HL-60 (cell line): Measurements from ENCODE around the gene IFI27L1.

ENCODE experiments used
- POLR2AphosphoS5 ChIP-seq: IDR thresholded peaks from 2 replicates; pipeline ENCODE4 v1.6.1; 2012; ENCODE audit warnings: low read depth
- TF ChIP-seq, protein P1 (sequence below): IDR thresholded peaks from one replicate; pipeline ENCODE4 v1.5.1; 2011; ENCODE audit warnings: low read length, control low read depth, inconsistent platforms; ENCODE audit not compliant: insufficient read depth

DNA sequence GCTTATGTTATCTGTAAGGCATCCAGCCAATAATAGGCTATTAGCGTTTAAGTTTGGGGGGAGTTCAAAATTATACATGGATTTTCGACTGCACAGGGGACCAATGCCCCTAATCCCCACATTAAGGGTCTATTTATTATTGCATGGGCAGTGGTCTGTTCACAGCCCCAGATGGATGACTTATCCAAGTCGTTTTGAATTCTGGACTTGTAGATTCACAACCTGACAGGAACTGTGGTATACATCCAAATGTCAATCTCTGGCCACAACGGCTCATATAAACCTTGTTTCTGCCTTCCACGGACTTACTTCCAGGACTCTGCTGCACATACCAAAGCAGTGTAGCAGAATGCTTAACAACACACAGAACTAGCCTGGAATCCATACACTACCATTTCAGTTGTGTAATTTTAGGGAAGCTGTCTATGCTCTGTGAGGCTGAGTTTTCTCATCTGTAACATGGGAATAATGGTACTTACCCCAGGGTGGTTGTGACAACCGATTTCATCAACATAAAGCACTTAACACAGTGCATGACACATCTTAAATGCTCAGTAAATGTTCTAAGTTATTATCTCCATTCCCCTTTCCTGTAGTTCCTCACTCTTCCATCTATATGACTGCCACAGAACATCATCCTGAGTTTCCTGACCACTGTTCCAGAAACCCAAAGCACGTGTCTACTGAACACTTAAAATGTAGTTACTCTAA is 3.8 kb upstream of the IFI27L1 start:
- TF ChIP-seq, protein P1, sequence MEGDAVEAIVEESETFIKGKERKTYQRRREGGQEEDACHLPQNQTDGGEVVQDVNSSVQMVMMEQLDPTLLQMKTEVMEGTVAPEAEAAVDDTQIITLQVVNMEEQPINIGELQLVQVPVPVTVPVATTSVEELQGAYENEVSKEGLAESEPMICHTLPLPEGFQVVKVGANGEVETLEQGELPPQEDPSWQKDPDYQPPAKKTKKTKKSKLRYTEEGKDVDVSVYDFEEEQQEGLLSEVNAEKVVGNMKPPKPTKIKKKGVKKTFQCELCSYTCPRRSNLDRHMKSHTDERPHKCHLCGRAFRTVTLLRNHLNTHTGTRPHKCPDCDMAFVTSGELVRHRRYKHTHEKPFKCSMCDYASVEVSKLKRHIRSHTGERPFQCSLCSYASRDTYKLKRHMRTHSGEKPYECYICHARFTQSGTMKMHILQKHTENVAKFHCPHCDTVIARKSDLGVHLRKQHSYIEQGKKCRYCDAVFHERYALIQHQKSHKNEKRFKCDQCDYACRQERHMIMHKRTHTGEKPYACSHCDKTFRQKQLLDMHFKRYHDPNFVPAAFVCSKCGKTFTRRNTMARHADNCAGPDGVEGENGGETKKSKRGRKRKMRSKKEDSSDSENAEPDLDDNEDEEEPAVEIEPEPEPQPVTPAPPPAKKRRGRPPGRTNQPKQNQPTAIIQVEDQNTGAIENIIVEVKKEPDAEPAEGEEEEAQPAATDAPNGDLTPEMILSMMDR, result no peak
- TF ChIP-seq POLR2AphosphoS5, result no peak
